VCaP (cell line): ENCODE results near the gene AACS.

ENCODE experiments used
- H3K27ac ChIP-seq: fragments of 450-650 bp; 2 replicates; pipeline ENCODE4 v1.5.1; 2017
- TF ChIP-seq, protein P1 (sequence below): fragments of 450-650 bp; conservative IDR thresholded peaks from 2 replicates; pipeline ENCODE4 v1.5.1; 2017; ENCODE audit warnings: mild to moderate bottlenecking, moderate library complexity

AACS gene

GRCh38 chr12:125186471-125187147 lies 121.4 kb downstream of the AACS start:
- TF ChIP-seq, protein P1, sequence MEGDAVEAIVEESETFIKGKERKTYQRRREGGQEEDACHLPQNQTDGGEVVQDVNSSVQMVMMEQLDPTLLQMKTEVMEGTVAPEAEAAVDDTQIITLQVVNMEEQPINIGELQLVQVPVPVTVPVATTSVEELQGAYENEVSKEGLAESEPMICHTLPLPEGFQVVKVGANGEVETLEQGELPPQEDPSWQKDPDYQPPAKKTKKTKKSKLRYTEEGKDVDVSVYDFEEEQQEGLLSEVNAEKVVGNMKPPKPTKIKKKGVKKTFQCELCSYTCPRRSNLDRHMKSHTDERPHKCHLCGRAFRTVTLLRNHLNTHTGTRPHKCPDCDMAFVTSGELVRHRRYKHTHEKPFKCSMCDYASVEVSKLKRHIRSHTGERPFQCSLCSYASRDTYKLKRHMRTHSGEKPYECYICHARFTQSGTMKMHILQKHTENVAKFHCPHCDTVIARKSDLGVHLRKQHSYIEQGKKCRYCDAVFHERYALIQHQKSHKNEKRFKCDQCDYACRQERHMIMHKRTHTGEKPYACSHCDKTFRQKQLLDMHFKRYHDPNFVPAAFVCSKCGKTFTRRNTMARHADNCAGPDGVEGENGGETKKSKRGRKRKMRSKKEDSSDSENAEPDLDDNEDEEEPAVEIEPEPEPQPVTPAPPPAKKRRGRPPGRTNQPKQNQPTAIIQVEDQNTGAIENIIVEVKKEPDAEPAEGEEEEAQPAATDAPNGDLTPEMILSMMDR: no peak
- no peak overlapping the region for H3K27ac ChIP-seq

- H3K27ac ChIP-seq: no peak overlapping the region
- TF ChIP-seq, protein P1: no peak
Observed at GRCh38 chr12:125187148-125187745, 122.0 kb downstream of the AACS start.

GRCh38 chr12:125187780-125188741 lies 122.8 kb downstream of the AACS start:
- no peak overlapping the region for H3K27ac ChIP-seq
- TF ChIP-seq, protein P1: no peak

DNA sequence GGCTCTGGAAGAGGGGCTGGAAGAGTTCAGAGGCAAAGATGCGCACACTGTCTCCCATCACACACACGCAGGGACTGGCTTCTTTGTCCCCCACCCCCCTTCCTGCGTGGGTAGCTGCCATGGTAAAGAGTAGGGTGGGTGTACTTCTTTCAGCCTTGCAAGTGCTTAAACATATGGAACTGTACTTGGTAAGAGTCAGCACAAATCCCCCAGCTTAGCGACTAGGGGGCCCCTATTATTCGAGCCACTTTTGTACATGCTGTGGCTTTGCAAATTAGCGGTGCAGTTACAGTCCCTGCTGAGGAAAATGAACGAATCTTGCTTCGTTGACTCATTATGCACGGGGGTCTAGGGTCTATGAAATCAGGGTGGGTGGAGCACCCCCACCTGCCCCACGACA lies 123.8 kb downstream of the AACS start:
- no peak overlapping the region for H3K27ac ChIP-seq
- TF ChIP-seq, protein P1: no peak

GRCh38 chr12:125189502-125189901 lies 124.3 kb downstream of the AACS start:
- TF ChIP-seq, protein P1: no peak
- no peak overlapping the region for H3K27ac ChIP-seq

DNA sequence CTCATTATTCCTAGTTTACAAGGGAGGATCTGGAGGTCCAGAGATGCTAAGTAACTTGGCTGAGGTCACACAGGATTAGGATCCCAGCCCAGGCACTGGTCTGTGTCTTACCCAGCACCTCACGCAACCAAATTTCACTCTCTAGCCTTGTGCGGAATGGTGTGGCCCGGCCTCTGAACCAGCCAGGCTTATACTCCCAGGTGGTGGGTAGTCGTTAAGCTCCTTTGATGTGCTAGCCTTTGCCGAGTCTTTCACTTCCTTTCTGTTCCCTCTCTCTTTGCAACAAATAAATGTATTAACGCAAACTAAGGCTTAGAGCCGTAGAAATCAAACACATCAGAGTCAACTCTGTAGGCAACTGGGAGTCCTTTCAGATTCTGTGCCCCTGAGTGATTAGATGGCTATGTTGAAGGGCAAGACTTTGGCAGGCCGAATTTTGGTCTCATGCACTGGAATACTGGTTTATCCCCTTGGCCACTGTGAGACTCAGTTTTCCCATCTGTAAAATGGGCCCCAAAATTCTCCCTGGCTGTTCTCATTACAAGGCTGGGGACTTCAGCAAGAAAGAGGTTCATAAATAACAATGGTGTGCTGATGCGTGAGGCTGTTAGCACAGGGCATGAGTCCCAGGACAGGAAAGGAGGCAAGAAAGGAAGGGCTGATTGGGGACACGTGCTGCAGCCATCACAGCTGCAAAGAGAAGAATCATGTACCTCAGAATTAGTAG lies 126.3 kb downstream of the AACS start:
- TF ChIP-seq, protein P1: no peak
- no peak overlapping the region for H3K27ac ChIP-seq
